GM23248 (cell line): ENCODE results near the gene PFDN6. TPM values are rescaled to one million over a fixed set of nuclear protein-coding genes. Genes with fewer than 3 reads are reported as not detected.

ENCODE experiments used
- DNase-seq: peaks from one replicate; pipeline ENCODE4 v3.0.0-alpha.2; 2015
- H2AFZ ChIP-seq: fragments of 200-600 bp; sonication (generic); 2 replicates; pipeline ENCODE4 v1.6.1; 2016; ENCODE audit warnings: antibody characterized with exemption
- H3F3A ChIP-seq: fragments of 200-600 bp; sonication (generic); 2 replicates; pipeline ENCODE4 v1.6.1; 2016; ENCODE audit warnings: mild to moderate bottlenecking, antibody characterized with exemption, mixed run types; ENCODE audit not compliant: insufficient read depth
- H3K27ac ChIP-seq: fragments of 200-600 bp; sonication (generic); 2 replicates; pipeline ENCODE4 v1.5.1; 2016; ENCODE audit warnings: mild to moderate bottlenecking
- H3K27me3 ChIP-seq: fragments of 200-600 bp; sonication (generic); replicated peaks from 2 replicates; pipeline ENCODE4 v1.6.1; 2016; ENCODE audit warnings: mild to moderate bottlenecking; ENCODE audit not compliant: insufficient read depth
- H3K36me3 ChIP-seq: fragments of 200-600 bp; sonication (generic); 2 replicates; pipeline ENCODE4 v1.6.1; 2016; ENCODE audit warnings: low read depth, mild to moderate bottlenecking
- H3K4me1 ChIP-seq: fragments of 200-600 bp; sonication (generic); 2 replicates; pipeline ENCODE4 v1.6.1; 2016; ENCODE audit warnings: mild to moderate bottlenecking; ENCODE audit not compliant: insufficient read depth
- H3K4me2 ChIP-seq: fragments of 200-600 bp; sonication (generic); one replicate; pipeline ENCODE4 v1.6.1; 2016; ENCODE audit warnings: mild to moderate bottlenecking; ENCODE audit not compliant: unreplicated experiment
- H3K4me3 ChIP-seq: fragments of 200-600 bp; sonication (generic); 2 replicates; pipeline ENCODE4 v1.5.1; 2016; ENCODE audit warnings: mild to moderate bottlenecking
- H3K79me2 ChIP-seq: fragments of 200-600 bp; sonication (generic); 2 replicates; pipeline ENCODE4 v1.6.1; 2016; ENCODE audit warnings: mild to moderate bottlenecking; ENCODE audit not compliant: insufficient read depth
- H3K9ac ChIP-seq: fragments of 200-600 bp; sonication (generic); 2 replicates; pipeline ENCODE4 v1.6.1; 2016; ENCODE audit warnings: mild to moderate bottlenecking
- H3K9me2 ChIP-seq: fragments of 200-600 bp; sonication (generic); 2 replicates; pipeline ENCODE4 v1.6.1; 2016; ENCODE audit warnings: mixed run types, mild to moderate bottlenecking, moderate library complexity; ENCODE audit not compliant: insufficient read depth
- H3K9me3 ChIP-seq: fragments of 200-600 bp; sonication (generic); one replicate; pipeline ENCODE4 v1.6.1; 2017; ENCODE audit warnings: low read depth
- H4K20me1 ChIP-seq: fragments of 200-600 bp; sonication (generic); 2 replicates; pipeline ENCODE4 v1.6.0; 2016; ENCODE audit not compliant: insufficient read depth
- EZH2 ChIP-seq: fragments of 200-600 bp; sonication (generic); IDR thresholded peaks from 2 replicates; pipeline ENCODE4 v1.6.1; 2018; ENCODE audit warnings: antibody characterized with exemption, mild to moderate bottlenecking; ENCODE audit not compliant: insufficient read depth, poor library complexity, severe bottlenecking
- EZH2phosphoT487 ChIP-seq: fragments of 200-600 bp; sonication (generic); IDR thresholded peaks from 2 replicates; pipeline ENCODE4 v1.6.1; 2018; ENCODE audit warnings: antibody characterized with exemption, moderate library complexity, mild to moderate bottlenecking, low read depth; ENCODE audit not compliant: insufficient read depth
- WGBS, 2 experiments: methylation state at CpG; one replicate each; pipeline ENCODE4 v1.1.6; 2015 to 2017; ENCODE audit warnings: low lambda C conversion rate in 2 of 2, low coverage in 1 of 2; ENCODE audit errors: missing lambda C conversion rate in 2 of 2; 5-methylcytosine and 5-hydroxymethylcytosine counted together
- in situ Hi-C: fragments of 300-500 bp; cut with MboI; formaldehyde crosslinking; loops from 2 replicates; pipeline ENCODE4 v1.15.0; 2020
- polyA plus RNA-seq: library from polyadenylated mRNA; unstranded; fragments of >200 nt; fragmentation: Nextera tagmentation; extraction: Ambion mirVana; gene quantifications from 2 replicates; pipeline ENCODE4 v1.2.1, GENCODE V29; 2016
- total RNA-seq: library from RNA; depleted of rRNA; stranded (reverse); fragments of >200 nt; shearing (Covaris generic); gene quantifications from 2 replicates; pipeline ENCODE4 v1.2.3, GENCODE V29; 2014

PFDN6 gene
- total and polyA plus RNA-seq, 2 experiments from 2014 or later: 7.9 to 31.9 TPM

DNA sequence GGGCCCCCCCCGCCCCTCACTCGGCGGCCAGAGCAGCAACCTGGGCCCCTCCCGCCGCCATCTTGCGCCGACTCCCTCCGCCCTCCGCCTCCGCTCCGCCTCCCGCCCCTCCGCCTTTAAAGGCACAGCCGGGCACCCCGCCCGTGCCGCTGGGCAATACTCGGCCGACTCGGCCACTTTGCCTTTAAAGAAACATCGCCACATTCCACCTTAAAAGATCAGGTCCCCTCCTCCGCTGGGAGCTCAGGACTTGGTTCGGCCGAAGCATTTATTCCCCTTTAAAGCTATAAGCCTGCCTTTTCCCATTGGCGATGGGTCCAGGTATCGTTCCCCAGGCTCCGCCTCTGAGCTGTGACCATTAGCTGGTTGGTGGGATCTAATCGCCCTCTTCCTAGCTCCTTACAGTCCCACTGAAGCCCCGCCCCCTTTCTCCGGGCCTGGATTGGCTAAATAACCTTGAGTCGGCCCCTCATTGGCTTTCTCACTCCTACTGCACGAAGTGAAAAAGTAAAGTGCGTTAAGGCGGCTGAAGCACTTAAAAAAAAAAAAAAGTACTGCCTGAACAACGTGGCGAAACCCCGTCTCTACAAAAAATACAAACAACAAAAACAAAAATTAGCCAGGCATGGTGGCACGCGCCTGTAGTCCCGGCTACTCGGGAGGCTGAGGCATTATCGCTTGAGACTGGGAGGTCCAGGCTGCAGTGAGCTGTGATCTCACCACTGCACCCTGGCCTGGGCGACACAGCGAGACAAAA lies 28.4 kb downstream of the PFDN6 start, which contains the start of gene ZBTB22:
ZBTB22 (minus strand) TSS at position 76 of the 757 bp plus-strand sequence. CDS start 828 bp downstream, outside the sequence.
- peaks cover 60% of the 10 kb centered on the region for H3K79me2 ChIP-seq
- H4K20me1 ChIP-seq: no peaks in the 10 kb centered on the region
- H3K4me1 ChIP-seq: peaks cover 32% of the 10 kb centered on the region
- H3K27me3 ChIP-seq: no peaks in the 10 kb centered on the region
- H3K9me2 ChIP-seq: no peaks in the 10 kb centered on the region
- peak within 1 kb of the TSS; percentile 74 for H2AFZ ChIP-seq
- WGBS, 2 experiments: 2 to 3% methylated on average over 32 to 44 of the region's 44 CpGs
- peak within 1 kb of the TSS; percentile 80 for H3K9ac ChIP-seq
- H3K36me3 ChIP-seq: peaks cover 13% of the 10 kb centered on the region; the same call in 1 of the 2 replicates
- peak within 1 kb of the TSS; percentile 78 for H3K4me2 ChIP-seq
- H3K27ac ChIP-seq: peak within 1 kb of the TSS; percentile 78
- DNase-seq: peak; percentile 99
- H3K9me3 ChIP-seq: no peaks in the 10 kb centered on the region
- H3F3A ChIP-seq: peaks cover 28% of the 10 kb centered on the region
- H3K4me3 ChIP-seq: peak within 1 kb of the TSS; percentile 78
- in situ Hi-C loops: no loop called here
- no peak for TF ChIP-seq EZH2
- no peak for TF ChIP-seq EZH2phosphoT487

DNA sequence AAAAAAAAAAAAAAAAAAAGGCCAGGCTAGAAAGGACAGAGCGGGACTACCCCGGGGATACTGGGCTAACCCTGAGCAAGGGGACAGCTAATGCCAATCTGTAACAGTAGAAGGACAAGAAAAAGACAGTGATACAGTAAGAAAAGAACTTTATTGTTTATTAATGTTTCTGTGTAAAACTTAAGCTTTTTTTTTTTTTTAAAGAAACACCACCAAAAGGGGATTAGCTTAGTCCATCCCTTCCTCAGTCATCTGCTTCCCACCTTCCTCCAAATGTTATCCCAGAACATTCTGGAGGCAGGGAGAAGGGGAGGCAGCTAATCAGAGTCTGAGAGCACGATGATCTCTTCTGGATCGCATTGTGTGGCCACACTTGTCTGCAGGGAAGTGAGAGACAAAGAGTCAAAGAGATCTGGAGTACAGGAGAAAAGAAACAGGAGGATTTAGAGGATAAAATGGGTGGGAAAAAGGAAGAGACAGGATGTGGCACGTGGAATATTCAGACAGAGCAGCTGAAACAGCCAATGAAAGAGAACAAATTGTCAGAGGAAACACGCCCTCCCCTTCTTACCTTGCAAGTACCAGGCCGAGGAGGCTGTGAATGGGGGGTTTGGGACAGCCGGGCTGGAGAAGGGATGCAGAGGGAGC lies 29.1 kb downstream of the PFDN6 start:
- Histone ChIP-seq H3K36me3 (peaks cover 13% of the 10 kb centered on the region; the same call in 1 of the 2 replicates), H3K4me2 (peak overlapping the region; percentile 78), H3K9me3 (no peaks in the 10 kb centered on the region), H3K9me2 (no peaks in the 10 kb centered on the region), H4K20me1 (no peaks in the 10 kb centered on the region), H2AFZ (peak overlapping the region; percentile 74), H3K9ac (peak overlapping the region; percentile 80), H3K79me2 (peaks cover 53% of the 10 kb centered on the region), H3K4me3 (peak overlapping the region; percentile 78), H3K4me1 (peaks cover 32% of the 10 kb centered on the region), H3F3A (peaks cover 30% of the 10 kb centered on the region), H3K27ac (peak overlapping the region; percentile 78), H3K27me3 (no peaks in the 10 kb centered on the region)
- in situ Hi-C loops: no loop called here
- DNase-seq: no peak
- whole genome bisulfite sequencing, 2 experiments: 74 to 81% methylated on average over 8 of the region's 8 CpGs
- TF ChIP-seq EZH2 (no peak), EZH2phosphoT487 (no peak)

GRCh38 chr6:33319939-33320314 lies 30.5 kb downstream of the PFDN6 start:
- peak overlapping the region; percentile 46; the same call in 1 of the 2 replicates for H3K4me3 ChIP-seq
- peaks cover 28% of the 10 kb centered on the region for H3K4me1 ChIP-seq
- peaks cover 13% of the 10 kb centered on the region; the same call in 1 of the 2 replicates for H3K36me3 ChIP-seq
- H3K79me2 ChIP-seq: peaks cover 51% of the 10 kb centered on the region
- WGBS, 2 experiments: 83% methylated on average over 3 of the region's 3 CpGs
- peaks cover 34% of the 10 kb centered on the region for H3F3A ChIP-seq
- no peak overlapping the region for H2AFZ ChIP-seq
- in situ Hi-C loops: no loop called here
- no peaks in the 10 kb centered on the region for H4K20me1 ChIP-seq
- no peaks in the 10 kb centered on the region for H3K9me2 ChIP-seq
- H3K9me3 ChIP-seq: no peaks in the 10 kb centered on the region
- no peak for DNase-seq
- H3K27me3 ChIP-seq: no peaks in the 10 kb centered on the region
- H3K9ac ChIP-seq: peak overlapping the region; percentile 94
- H3K27ac ChIP-seq: peak overlapping the region; percentile 77
- H3K4me2 ChIP-seq: peak overlapping the region; percentile 87
- TF ChIP-seq EZH2phosphoT487 (no peak), EZH2 (no peak)

DNA sequence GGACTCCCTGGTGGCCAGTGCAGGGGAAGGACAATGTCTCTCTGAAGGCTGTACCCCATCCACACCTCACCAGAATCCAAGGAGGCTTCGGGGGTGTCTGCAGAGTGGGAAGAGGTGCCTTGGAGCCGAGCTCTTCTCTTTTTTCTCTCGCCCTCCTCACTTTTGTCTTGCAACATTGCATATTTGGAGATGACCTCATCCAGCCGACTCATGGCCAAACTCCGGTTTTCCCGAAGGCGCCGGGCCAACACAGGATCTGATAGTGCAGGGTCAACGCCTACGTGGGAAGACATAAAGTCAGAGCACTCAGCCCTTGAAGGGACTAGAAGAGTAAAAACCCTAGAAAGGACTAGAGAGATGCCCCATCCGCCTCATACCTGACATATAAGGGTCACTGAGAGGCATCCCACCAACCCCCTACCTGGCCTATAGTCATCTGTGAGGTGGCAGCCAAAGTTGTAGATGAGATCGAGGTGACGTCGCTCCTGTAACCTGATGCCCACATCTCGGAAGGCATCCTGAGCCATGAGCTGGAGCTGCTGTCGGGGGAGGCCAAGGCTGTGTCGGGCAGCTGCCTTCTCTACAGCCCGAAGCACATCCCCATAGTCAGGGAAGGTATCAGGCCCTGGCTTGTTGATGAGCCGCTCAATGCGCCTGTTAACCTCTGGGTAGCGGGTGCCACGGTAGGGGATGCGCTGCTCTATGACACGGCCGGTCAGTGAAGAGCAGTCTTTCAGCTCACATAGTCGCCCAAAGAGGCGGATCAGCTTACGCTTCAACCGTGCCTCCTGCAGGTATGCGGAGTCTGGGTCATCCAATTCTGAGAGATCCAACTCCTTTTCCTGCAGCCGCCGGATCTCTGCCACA lies 31.1 kb downstream of the PFDN6 start:
- Histone ChIP-seq H3K27me3 (no peaks in the 10 kb centered on the region), H3F3A (peaks cover 34% of the 10 kb centered on the region), H2AFZ (no peak overlapping the region), H3K79me2 (peaks cover 51% of the 10 kb centered on the region), H3K9ac (peak overlapping the region; percentile 94), H3K4me3 (peak overlapping the region; percentile 94; the same call in 1 of the 2 replicates), H3K4me1 (peaks cover 26% of the 10 kb centered on the region), H3K36me3 (peaks cover 13% of the 10 kb centered on the region; the same call in 1 of the 2 replicates), H3K9me3 (no peaks in the 10 kb centered on the region), H4K20me1 (no peaks in the 10 kb centered on the region), H3K4me2 (peak overlapping the region; percentile 87), H3K27ac (peak overlapping the region; percentile 77), H3K9me2 (no peaks in the 10 kb centered on the region)
- in situ Hi-C loops: no loop called here
- peak; percentile 94 for DNase-seq
- WGBS, 2 experiments: 62 to 67% methylated on average over 32 of the region's 32 CpGs
- TF ChIP-seq EZH2 (no peak), EZH2phosphoT487 (no peak)
